GM23338 (cell line): ENCODE measurements around the gene NRG3. TPM values are rescaled to one million over a fixed set of nuclear protein-coding genes. Genes with fewer than 3 reads are reported as not detected.

Source experiments
- ATAC-seq: fragments of 200-7000 bp; cut with Tn5 transposase; 3 replicates; pipeline ENCODE4 v1.9.1; 2020
- DNase-seq: peaks from one replicate; pipeline ENCODE4 v3.0.0-alpha.2; 2015; ENCODE audit warnings: low spot score
- H2AFZ ChIP-seq: fragments of 200-600 bp; sonication (generic); 2 replicates; pipeline ENCODE4 v1.8.0; 2016; ENCODE audit warnings: antibody characterized with exemption, mild to moderate bottlenecking, moderate library complexity
- H3F3A ChIP-seq: fragments of 200-600 bp; sonication (generic); replicated peaks from 2 replicates; pipeline ENCODE4 v1.8.0; 2017; ENCODE audit warnings: antibody characterized with exemption, mixed run types, low read depth
- H3K27ac ChIP-seq: fragments of 200-600 bp; sonication (generic); 2 replicates; pipeline ENCODE4 v1.6.1; 2016; ENCODE audit warnings: low read depth
- H3K27me3 ChIP-seq: fragments of 200-600 bp; sonication (generic); 2 replicates; pipeline ENCODE4 v1.8.0; 2016; ENCODE audit warnings: mild to moderate bottlenecking, mixed run types, moderate library complexity; ENCODE audit not compliant: insufficient read depth
- H3K36me3 ChIP-seq: fragments of 200-600 bp; sonication (generic); 2 replicates; pipeline ENCODE4 v1.8.0; 2016; ENCODE audit warnings: mild to moderate bottlenecking; ENCODE audit not compliant: insufficient read depth
- H3K4me1 ChIP-seq: fragments of 200-600 bp; sonication (generic); 2 replicates; pipeline ENCODE4 v1.8.0; 2016; ENCODE audit warnings: mild to moderate bottlenecking, moderate library complexity; ENCODE audit not compliant: insufficient read depth
- H3K4me2 ChIP-seq: fragments of 200-600 bp; sonication (generic); 2 replicates; pipeline ENCODE4 v1.7.1; 2017; ENCODE audit warnings: mixed run types
- H3K4me3 ChIP-seq: fragments of 200-600 bp; sonication (generic); 2 replicates; pipeline ENCODE4 v1.6.1; 2016; ENCODE audit warnings: mixed run types
- H3K79me2 ChIP-seq: fragments of 200-600 bp; sonication (generic); replicated peaks from 2 replicates; pipeline ENCODE4 v1.8.0; 2017; ENCODE audit warnings: mild to moderate bottlenecking; ENCODE audit not compliant: insufficient read depth
- H3K9me2 ChIP-seq: fragments of 200-600 bp; sonication (generic); 2 replicates; pipeline ENCODE4 v1.8.0; 2017; ENCODE audit not compliant: insufficient read depth
- H4K20me1 ChIP-seq: fragments of 200-600 bp; sonication (generic); replicated peaks from 2 replicates; pipeline ENCODE4 v1.8.0; 2017; ENCODE audit warnings: mild to moderate bottlenecking; ENCODE audit not compliant: insufficient read depth
- H3K27ac Mint-ChIP-seq: 2 replicates; pipeline ENCODE4 v1.8.0; 2020; ENCODE audit warnings: inconsistent platforms, mild to moderate bottlenecking, moderate library complexity, mixed read lengths
- H3K27me3 Mint-ChIP-seq: 3 replicates; pipeline ENCODE4 v1.8.0; 2022; ENCODE audit warnings: low read depth, mild to moderate bottlenecking, moderate library complexity, mixed read lengths, inconsistent platforms; ENCODE audit not compliant: insufficient read depth, poor library complexity
- H3K36me3 Mint-ChIP-seq: 3 replicates; pipeline ENCODE4 v1.8.0; 2021; ENCODE audit warnings: low read depth, mild to moderate bottlenecking, inconsistent platforms, moderate library complexity, mixed read lengths
- H3K4me1 Mint-ChIP-seq: 3 replicates; pipeline ENCODE4 v1.8.0; 2020; ENCODE audit warnings: mild to moderate bottlenecking, inconsistent platforms, mixed read lengths
- H3K4me3 Mint-ChIP-seq: 3 replicates; pipeline ENCODE4 v1.8.0; 2021; ENCODE audit warnings: moderate library complexity, mild to moderate bottlenecking, inconsistent platforms, mixed read lengths
- H3K9me3 Mint-ChIP-seq: 3 replicates; pipeline ENCODE4 v1.8.0; 2020; ENCODE audit warnings: moderate library complexity, mild to moderate bottlenecking, inconsistent platforms, mixed read lengths
- CREB1 ChIP-seq: fragments of 250-450 bp; sonication (Bioruptor Pico); IDR thresholded peaks from 2 replicates; pipeline ENCODE4 v1.5.0; 2020; ENCODE audit warnings: low read depth, mild to moderate bottlenecking, moderate library complexity
- CTCF ChIP-seq, 2 experiments: fragments of 200-600 bp in 1 of 2; sonication (generic) in 1 of 2; conservative IDR thresholded peaks; 2 replicates each; pipeline versions ENCODE4 v1.5.1 to v1.6.1; 2016 to 2017; ENCODE audit warnings: antibody characterized with exemption in 2 of 2, low read depth in 2 of 2, mild to moderate bottlenecking in 2 of 2, moderate library complexity in 1 of 2
- ETS1 ChIP-seq: IDR thresholded peaks from 2 replicates; pipeline ENCODE4 v1.6.1; 2016; ENCODE audit warnings: antibody characterized with exemption
- EZH2 ChIP-seq: fragments of 200-600 bp; sonication (generic); IDR thresholded peaks from one replicate; pipeline ENCODE4 v1.8.0; 2017; ENCODE audit warnings: antibody characterized with exemption, mild to moderate bottlenecking, low read depth; ENCODE audit not compliant: unreplicated experiment
- EZH2phosphoT487 ChIP-seq: fragments of 200-600 bp; sonication (generic); IDR thresholded peaks from one replicate; pipeline ENCODE4 v1.8.1; 2018; ENCODE audit warnings: antibody characterized with exemption; ENCODE audit not compliant: unreplicated experiment
- JUNB ChIP-seq: IDR thresholded peaks from one replicate; pipeline ENCODE4 v1.6.1; 2016; ENCODE audit warnings: antibody characterized with exemption; ENCODE audit not compliant: unreplicated experiment
- NANOG ChIP-seq: IDR thresholded peaks from 2 replicates; pipeline ENCODE4 v1.6.1; 2016; ENCODE audit warnings: antibody characterized with exemption, borderline replicate concordance
- POLR2AphosphoS5 ChIP-seq: IDR thresholded peaks from 2 replicates; pipeline ENCODE4 v1.6.1; 2016; ENCODE audit warnings: antibody characterized with exemption, low read depth
- REST ChIP-seq: IDR thresholded peaks from one replicate; pipeline ENCODE4 v1.6.1; 2018; ENCODE audit warnings: antibody characterized with exemption; ENCODE audit not compliant: unreplicated experiment
- STAT1 ChIP-seq: IDR thresholded peaks from one replicate; pipeline ENCODE4 v1.6.1; 2016; ENCODE audit warnings: antibody characterized with exemption; ENCODE audit not compliant: unreplicated experiment
- ZNF114 ChIP-seq: fragments of 250-450 bp; sonication (Bioruptor Pico); IDR thresholded peaks from 2 replicates; pipeline ENCODE4 v1.5.0; 2020; ENCODE audit warnings: mild to moderate bottlenecking, moderate library complexity
- ZNF331 ChIP-seq: fragments of 250-450 bp; sonication (Bioruptor Pico); IDR thresholded peaks from 2 replicates; pipeline ENCODE4 v1.5.0; 2020; ENCODE audit warnings: low read depth, mild to moderate bottlenecking, moderate library complexity
- ZNF462 ChIP-seq: fragments of 250-450 bp; sonication (Bioruptor Pico); IDR thresholded peaks from 2 replicates; pipeline ENCODE4 v1.5.0; 2020; ENCODE audit warnings: mild to moderate bottlenecking, moderate library complexity
- polyA plus RNA-seq: library from polyadenylated mRNA; unstranded; fragments of >200 nt; fragmentation: Nextera tagmentation; extraction: Ambion mirVana; gene quantifications from 2 replicates; pipeline ENCODE4 v1.2.1, GENCODE V29; 2016
- total RNA-seq: library from RNA; depleted of rRNA; stranded (reverse); fragments of >200 nt; shearing (Covaris generic); gene quantifications from 2 replicates; pipeline ENCODE4 v1.2.3, GENCODE V29; 2014

NRG3 gene
- total and polyA plus RNA-seq, 2 experiments from 2014 or later, result 1.9 to 3.9 TPM

- Histone ChIP-seq H3K27ac (no peak overlapping the region), H4K20me1 (no peaks in the 10 kb centered on the region), H3K27me3 (peaks cover 47% of the 10 kb centered on the region), H3K4me1 (peaks cover 15% of the 10 kb centered on the region), H3K4me2 (no peak overlapping the region), H2AFZ (no peak overlapping the region), H3K79me2 (peaks cover under 1% of the 10 kb centered on the region; the same call in 1 of the 2 replicates), H3K9me2 (no peaks in the 10 kb centered on the region), H3F3A (0 out of 2 replicates have a peak, but pooled peaks cover 4% of the 10 kb centered on the region), H3K4me3 (no peak overlapping the region), H3K36me3 (no peaks in the 10 kb centered on the region)
- Mint-ChIP-seq H3K36me3 (peaks cover 3% of the 10 kb centered on the region; the same call in 1 of the 3 replicates), H3K4me3 (no peak overlapping the region), H3K9me3 (peaks cover 3% of the 10 kb centered on the region; the same call in 1 of the 3 replicates), H3K27me3 (peaks cover 21% of the 10 kb centered on the region), H3K4me1 (peaks cover 21% of the 10 kb centered on the region), H3K27ac (no peak overlapping the region)
- TF ChIP-seq CTCF (conservative IDR thresholded peaks at IDR 0.05; ENCODE audit: low read depth in 2 of 2) (no peak), EZH2 (no peak), JUNB (no peak), ZNF331 (no peak), ZNF114 (no peak), NANOG (no peak), ETS1 (no peak), ZNF462 (CRISPR knock-in tag) (no peak), CREB1 (CRISPR knock-in tag) (no peak), EZH2phosphoT487 (no peak), POLR2AphosphoS5 (no peak), REST (no peak), STAT1 (no peak)
- DNase-seq (no peak), ATAC-seq (no peak)
These were observed 2.7 kb upstream of the NRG3 start for GRCh38 chr10:81872206-81872862.
